NK-92 (cell line): ENCODE measurements around the gene VPS29.
"Not testable (repeated sequence)": the region's sequence is repeated elsewhere in the genome, so short reads cannot be mapped to it uniquely, and the experiment has no call there.

ENCODE experiments used
- DNase-seq: peaks from one replicate; lab custom pipeline; 2025; ENCODE audit not compliant: unreplicated experiment; lab: John Stamatoyannopoulos, UW

The VPS29 gene

GRCh38 chr12:110528277-110528839 lies 26.4 kb upstream of the VPS29 start:
- no peak for DNase-seq

DNA sequence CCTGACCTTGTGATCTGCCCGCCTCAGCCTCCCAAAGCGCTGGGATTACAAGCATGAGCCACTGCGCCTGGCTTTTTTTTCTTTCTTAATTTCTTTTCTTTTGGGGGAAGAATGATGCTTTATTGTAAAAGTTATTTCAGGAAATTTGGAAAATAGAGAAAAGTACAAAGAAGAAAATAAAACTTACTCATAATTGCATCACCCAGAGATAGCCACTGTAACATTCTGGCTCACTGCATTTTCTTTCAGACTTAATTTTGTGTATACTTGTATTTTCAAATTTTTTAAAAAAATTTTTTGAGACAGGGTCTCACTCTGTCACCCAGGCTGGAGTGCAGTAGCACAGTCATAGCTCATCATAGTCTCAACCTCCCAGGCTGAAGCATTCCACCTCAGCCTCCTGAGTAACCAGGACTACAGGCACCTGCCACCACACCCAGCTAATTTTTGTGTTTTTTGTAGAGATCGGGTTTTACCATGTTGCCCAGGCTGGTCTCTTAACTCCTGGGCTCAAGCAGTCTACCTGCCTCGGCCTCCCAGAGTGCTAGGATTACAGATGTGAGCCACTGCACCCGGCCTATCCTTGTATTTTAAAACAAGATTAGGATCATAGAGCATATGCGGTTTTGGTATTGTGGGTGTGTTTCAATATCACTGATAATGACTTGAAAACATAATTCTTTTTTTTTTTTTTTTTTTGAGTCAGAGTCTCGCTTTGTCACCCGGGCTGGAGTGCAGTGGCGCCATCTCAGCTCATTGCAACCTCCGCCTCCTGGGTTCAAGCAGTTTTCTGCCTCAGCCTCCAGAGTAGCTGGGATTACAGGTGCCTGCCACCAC lies 19.2 kb upstream of the VPS29 start:
- not testable (repeated sequence) for DNase-seq

DNA sequence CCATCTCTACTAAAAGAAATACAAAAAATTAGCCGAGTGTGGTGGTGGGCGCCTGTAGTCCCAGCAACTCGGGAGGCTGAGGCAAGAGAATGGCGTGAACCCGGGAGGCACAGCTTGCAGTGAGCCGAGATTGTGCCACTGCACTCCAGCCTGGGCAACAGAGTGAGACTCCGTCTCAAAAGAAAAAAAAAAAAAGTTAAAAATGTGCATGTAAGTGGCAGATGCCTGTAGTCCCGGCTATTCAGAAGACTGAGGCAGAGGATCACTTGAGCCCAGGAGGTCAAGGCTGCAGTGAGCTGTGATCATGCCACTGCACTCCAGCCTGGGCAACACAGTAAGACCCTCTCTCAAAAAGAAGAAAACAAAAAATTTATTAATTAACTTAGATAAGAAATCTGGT lies 16.1 kb upstream of the VPS29 start:
- DNase-seq, result not testable (repeated sequence)

DNA sequence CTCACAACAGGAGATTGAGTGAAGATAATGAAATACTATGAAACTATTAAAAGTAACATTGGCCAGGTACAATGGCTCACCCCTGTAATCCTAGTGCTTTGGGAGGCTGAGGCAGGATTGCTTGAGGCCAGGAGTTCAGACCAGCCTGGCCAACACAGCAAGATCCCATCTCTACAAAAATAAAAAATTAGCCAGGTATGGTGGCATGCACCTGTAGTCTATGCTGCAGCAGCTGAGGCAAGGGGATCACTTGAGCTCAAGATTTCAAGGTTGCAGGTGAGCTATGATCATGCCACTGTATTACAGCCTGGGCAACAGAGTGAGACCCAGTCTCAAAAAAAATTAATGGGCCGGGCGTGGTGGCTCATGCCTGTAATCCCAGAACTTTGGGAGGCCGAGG lies 15.1 kb upstream of the VPS29 start:
- DNase-seq, result no peak

GRCh38 chr12:110514363-110514762 lies 12.5 kb upstream of the VPS29 start:
- no peak for DNase-seq

DNA sequence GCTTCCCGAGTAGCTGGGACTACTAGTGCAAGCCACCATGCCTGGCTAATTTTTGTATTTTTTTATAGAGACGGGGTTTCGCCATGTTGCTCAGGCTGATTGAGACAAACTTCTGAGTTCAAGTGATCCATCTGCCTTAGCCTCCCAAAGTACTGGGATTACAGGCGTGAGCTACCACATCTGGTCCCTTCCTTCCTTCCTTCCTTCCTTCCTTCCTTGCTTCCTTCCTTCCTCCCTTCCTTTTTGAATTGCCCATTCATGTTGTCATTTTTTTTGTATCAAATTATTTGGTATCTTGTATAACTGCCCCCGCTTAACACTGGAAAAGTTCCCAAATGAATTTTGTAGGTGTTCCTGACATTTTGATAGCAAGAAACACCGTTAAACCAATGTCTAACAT lies 11.9 kb upstream of the VPS29 start:
- DNase-seq, result no peak

DNA sequence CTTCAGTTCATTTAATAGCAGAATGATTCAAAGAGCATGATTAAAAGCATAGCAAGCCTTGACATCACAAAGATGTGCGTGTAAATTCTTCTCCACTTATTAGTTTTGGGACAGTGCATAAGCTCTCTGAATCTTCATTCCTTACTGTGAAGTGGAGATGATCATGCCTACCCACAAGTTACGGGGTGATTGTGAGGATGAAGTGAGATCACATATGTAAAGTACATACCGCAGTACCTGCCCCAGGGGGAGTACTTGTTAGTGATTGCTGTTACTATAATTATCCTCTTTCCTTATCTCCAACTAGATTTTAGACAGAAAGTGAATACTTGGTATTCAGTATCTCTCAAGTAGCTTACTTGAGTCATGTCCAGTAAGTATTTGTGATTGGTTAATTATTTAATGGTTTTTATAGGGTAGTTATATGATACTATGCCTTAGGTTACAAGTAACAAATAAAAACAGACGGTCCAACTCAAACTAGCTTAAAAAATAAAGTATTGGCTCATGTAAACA lies 6.2 kb upstream of the VPS29 start:
- no peak for DNase-seq

DNA sequence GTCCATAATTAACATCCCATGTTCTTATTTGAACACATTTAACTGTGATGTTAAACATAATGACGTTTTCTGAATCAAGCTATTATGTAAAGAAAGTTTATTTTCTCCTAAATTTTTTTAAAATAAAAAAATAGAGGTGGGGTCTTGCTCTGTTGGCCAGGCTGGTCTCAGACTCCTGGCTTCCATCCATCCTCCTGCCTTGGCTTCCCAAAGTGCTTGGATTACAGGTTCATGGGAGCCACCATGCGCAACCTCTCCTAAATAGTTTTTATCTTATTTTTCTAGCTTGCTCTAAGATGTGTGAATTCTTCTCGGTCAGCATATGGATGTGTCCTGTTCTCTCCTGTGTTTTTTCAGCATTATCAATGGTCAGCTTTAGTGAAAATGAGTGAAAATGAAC lies 3.4 kb upstream of the VPS29 start:
- no peak for DNase-seq

DNA sequence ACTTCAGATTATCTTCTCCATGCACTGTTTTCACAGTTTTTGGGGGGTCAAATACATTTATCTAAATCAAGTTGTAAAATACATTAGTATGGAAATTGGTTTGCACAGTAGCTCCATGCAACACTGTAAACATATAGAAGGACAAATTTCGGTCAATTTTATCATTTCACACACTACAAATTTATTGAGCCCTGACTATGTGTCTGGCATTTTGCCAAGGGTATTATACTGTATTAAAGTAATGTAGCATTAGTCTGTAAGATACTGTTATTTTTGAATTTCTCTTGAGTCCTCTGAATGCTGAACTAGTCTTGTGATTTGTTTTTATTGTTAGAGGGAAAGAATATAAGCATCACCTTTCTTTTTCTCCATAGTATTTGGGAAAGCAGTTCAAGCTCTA lies 1.5 kb upstream of the VPS29 start:
- DNase-seq, result no peak

DNA sequence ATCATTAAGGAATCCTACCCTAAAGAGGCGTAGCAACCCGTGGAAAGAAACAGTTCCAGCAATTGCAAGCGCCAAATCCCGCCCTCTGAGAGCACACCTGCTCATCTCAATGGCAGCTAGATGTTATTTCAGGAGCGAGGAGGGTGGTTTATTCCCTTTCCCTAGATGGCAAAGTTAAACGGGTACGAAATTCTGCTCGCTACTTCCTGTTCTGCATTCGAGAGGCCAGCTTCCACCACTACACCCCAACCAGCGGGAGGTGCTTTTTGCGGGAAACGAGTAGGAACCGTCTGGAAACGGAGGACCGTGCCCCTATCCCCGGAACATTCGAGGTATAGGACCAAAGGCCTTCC lies 536 bp downstream of the VPS29 start:
- no peak for DNase-seq

DNA sequence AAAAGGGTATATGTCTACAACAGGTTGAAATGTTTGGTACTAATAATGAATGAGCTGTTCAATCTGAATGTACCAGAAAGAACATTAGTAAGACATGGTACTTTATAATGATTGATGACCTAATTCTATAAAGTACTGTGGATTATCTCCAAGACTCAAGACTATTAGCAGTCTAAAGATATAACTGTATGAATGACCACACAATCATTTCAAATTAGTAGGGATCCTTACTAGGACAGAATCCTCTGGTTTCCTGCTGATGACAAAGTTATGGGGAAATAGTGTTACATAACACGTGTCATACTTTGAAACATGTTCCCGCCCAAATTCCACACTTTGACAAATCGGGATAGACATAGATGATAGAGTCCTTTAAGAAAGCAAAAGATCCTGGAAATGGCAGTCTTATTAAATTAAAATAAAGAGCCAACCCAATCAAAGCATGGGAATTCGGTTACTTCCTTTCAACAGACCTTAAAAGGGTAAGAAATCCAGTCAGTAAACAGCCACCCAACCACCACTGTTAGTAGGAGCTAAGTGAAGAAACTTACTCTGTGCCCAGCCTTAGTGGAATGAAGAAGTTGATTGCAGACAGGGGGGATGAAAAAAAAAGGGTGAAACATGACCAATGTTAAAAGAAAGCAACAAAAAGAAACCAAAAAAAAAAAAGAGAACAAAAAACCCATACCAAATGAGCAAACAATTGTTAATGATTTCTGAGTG lies 2.8 kb downstream of the VPS29 start:
- no peak for DNase-seq

GRCh38 chr12:110475426-110475825 lies 26.5 kb downstream of the VPS29 start:
- no peak for DNase-seq

DNA sequence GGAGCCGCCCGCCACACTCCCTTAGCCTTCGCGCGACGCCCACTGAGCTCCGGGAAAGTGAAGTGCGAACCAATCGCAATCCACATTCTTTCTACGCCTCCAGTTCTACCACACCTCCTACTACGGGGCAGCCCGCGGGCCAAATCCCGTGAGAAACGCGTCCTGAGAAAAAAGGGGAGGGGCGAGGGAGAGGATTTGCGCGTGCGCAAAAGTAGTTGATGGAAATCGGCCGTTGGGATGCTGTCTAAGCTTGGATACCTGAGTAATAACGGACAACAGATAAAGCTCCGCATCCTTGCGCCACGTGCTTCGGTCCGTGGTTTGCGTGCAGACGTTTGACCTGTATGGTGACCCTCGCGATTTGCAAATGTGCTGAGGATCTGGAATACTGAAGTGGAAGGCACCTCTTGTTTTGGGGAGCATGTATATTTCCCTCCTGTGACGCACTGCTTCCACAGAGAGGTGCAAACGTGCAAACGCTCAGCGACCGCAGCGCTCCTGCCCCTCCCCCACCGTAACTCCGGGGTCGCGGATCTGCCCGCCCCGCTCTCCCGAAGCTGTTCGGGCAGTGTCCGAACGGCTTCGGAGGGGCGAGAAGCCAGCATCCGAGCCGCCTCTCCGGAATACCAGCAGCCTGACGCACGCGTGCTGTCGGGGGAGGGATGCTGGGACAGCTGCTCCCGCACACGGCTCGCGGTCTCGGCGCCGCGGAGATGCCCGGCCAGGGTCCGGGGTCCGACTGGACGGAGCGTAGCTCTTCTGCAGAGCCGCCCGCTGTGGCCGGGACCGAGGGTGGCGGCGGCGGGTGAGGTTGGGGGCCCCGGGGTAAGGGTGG lies 33.5 kb downstream of the VPS29 start, which contains the start of the genes FAM216A and GPN3:
Gene FAM216A (plus strand): TSS at position 632 of the 835 bp plus-strand sequence. CDS start 31 bp downstream, at position 663.
Gene GPN3 (minus strand): TSS at position 44 of the 835 bp plus-strand sequence. CDS start 54 bp downstream, outside the sequence.
- peak; percentile 61 for DNase-seq

DNA sequence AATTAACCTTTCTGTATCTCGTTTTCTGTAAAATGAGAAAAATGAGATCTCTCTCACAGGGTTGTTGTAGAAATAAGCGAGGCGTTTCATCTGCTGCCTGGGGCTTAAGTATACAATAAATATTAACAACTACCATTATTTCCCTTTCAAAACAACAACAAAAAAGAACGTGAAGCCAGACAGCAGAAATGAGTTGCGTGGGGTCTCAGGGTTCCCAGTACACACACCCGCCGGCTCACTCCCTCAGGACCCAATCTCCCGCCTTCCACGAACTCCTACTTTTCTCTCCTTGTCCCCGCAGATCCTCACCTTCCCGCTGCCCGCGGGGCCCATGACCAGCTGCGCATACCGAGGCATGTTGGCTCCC lies 34.1 kb downstream of the VPS29 start:
- no peak for DNase-seq

GRCh38 chr12:110466791-110467190 lies 35.1 kb downstream of the VPS29 start:
- no peak for DNase-seq

GRCh38 chr12:110465765-110466164 lies 36.1 kb downstream of the VPS29 start:
- not testable (repeated sequence) for DNase-seq

GRCh38 chr12:110465024-110465423 lies 36.9 kb downstream of the VPS29 start:
- no peak for DNase-seq

DNA sequence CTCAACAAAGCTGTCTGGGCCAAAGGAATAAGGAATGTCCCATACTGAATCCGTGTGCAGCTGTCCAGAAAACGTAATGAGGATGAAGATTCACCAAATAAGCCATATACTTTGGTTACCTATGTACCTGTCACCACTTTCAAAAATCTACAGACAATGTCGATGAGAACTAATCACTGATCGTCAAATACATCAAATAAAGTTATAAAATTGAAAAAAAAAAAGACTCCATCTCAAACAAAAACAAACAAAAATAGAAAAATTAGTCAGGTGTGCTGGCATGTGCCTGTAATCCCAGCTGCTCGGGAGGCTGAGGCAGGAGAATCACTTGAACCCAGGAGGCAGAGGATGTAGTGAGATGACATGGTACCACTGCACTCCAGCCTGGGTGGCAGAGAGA lies 40.7 kb downstream of the VPS29 start:
- DNase-seq, result not testable (repeated sequence)

GRCh38 chr12:110458756-110459155 lies 43.2 kb downstream of the VPS29 start:
- no peak for DNase-seq

DNA sequence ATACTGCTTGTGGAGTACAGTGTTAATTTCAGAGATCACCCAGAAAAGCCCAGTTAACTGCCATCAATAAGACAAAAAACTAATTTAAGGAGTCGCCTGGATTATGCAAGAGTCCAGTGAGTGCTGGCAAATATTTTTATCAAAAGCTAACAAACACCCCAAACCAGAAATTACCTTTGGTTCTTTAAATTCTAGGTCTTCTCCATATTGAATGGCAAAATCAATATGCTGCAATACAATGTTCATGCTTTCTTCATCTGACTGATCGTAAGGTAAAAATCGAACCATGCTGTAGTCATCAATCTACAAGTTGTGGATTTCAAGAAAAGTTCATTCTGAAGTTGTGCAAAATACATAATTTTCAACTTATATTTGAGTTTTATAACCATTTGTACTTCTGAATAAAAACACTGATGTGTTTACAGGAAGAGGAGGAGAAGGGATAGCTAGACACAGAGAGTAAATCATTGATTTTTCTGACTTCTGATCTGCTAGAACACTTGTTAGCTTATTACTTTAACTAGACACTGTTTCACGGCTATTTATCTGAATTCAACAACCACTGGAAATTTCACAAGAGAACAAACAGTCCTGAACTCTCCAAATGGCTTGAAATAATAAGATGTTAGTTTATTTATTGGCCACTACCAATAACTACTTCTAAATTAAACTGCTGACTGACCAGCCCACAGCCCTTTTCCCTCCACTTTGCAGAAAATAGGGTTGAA lies 48.2 kb downstream of the VPS29 start:
- DNase-seq, result no peak
